ENCODE measurements around the gene TSPOAP1.
"Not testable (repeated sequence)": the region's sequence is repeated elsewhere in the genome, so short reads cannot be mapped to it uniquely, and the experiment has no call there.

The TSPOAP1 gene

DNA sequence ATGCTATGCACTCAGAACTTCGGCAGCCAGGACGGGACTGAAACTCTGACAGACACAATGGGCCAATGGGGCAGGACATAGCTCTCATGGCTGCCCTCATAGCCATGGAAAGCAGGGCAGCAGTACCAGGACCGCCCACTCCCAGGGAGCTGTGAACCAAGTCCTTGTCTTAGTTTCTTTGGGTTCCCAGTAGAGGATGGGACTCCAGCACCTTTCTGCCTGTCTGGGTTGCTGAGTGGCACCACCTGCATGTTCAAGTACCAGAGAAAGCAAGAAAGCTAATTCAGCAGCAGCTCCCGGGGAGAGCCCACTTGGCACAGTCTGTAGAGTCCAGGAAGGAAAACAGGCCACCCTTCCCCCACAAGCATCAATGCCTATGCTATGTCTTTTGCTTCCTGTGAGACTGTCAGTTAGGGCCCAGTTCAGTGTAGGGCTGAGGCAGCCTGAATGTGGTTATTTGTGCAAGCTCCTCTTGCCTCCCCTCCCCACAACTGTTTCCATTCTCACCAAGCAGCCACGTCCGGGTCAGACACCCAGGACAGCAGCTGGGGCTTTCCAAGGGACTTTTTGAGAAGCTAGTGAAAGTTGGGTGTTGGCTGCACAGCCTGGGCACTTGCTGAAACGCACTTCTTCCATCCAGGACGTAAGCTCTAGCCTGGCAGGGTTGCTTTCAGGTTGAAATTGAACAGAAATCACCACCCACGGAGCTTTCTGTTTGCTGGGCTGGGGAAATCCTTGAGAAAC lies 15.6 kb upstream of the TSPOAP1 start:
- no peaks in the 10 kb centered on the region for H3K27me3 ChIP-seq (ENCODE audit: insufficient read depth, poor library complexity, severe bottlenecking)
- no peaks in the 10 kb centered on the region for H3K9me3 ChIP-seq (ENCODE audit: severe bottlenecking)
- DNase-seq (ENCODE audit: low spot score) = no peak
- H3K4me3 ChIP-seq (ENCODE audit: severe bottlenecking) = no peak overlapping the region
- TF ChIP-seq CTCF (IDR thresholded peaks at IDR 0.05; ENCODE audit: poor library complexity, severe bottlenecking) = no peak
- peaks cover 2% of the 10 kb centered on the region for H3K4me1 ChIP-seq (ENCODE audit: insufficient read depth, poor library complexity, severe bottlenecking)
- no peak overlapping the region for H3K27ac ChIP-seq (ENCODE audit: poor library complexity, severe bottlenecking)
- ATAC-seq (ENCODE audit: low read depth) = peak; percentile 36
- H3K36me3 ChIP-seq (ENCODE audit: low read depth) = peaks cover 47% of the 10 kb centered on the region

DNA sequence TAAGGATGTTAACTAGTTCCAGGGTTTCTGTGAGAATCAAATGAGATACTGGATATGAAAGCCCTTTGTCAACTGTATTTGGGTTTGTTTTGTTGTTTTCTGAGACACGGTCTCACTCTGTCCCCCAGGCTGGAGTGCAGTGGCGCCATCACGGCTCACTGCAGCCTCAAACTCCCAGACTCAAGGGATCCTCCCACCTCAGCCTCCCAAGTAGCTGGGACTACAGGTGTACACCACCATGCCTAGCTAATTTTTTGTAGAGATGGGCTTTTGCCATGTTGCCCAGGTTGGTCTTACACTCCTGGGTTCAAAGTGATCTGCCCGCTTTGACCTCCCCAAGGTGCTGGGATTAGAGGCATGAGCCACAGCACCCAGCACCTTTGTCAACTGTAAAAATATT lies 14.5 kb upstream of the TSPOAP1 start:
- Histone ChIP-seq H3K27me3 (ENCODE audit: insufficient read depth, poor library complexity, severe bottlenecking) (no peaks in the 10 kb centered on the region), H3K9me3 (ENCODE audit: severe bottlenecking) (no peaks in the 10 kb centered on the region), H3K36me3 (ENCODE audit: low read depth) (peaks cover 36% of the 10 kb centered on the region), H3K27ac (ENCODE audit: poor library complexity, severe bottlenecking) (no peak overlapping the region), H3K4me3 (ENCODE audit: severe bottlenecking) (no peak overlapping the region), H3K4me1 (ENCODE audit: insufficient read depth, poor library complexity, severe bottlenecking) (peaks cover 12% of the 10 kb centered on the region)
- ATAC-seq (ENCODE audit: low read depth) = no peak
- no peak for DNase-seq (ENCODE audit: low spot score)
- TF ChIP-seq CTCF (IDR thresholded peaks at IDR 0.05; ENCODE audit: poor library complexity, severe bottlenecking) = no peak

DNA sequence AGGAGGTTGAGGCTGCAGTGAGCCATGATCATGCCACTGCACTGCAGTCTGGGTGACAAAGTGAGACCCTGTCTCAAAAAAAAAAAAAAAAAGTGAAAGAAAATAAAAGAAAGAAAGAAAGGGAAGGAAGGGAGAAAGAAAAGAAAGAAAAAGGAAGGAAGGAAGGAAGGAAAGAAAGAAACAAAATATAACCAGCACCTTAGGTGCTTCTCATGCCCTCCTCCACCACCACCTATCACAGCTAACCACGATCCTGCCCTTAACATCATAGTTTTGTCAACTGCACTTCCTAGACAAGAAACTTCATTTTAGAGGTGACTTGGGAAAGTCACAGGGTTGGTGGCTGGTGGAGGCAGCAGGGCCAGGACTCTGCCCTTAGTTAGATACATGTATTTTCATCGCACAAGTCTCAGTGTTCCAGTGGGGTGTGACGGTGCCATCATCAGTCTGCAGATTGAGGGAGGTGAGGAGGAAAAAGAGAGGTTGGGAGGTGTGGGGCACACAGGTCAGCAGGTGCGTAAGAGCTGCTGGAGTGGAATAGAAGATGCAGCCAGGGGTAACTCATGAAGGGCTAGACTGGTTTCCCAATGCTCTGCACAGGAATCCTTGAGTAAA lies 13.4 kb upstream of the TSPOAP1 start:
- no peak for TF ChIP-seq CTCF (IDR thresholded peaks at IDR 0.05; ENCODE audit: poor library complexity, severe bottlenecking)
- H3K4me1 ChIP-seq (ENCODE audit: insufficient read depth, poor library complexity, severe bottlenecking) = peaks cover 12% of the 10 kb centered on the region
- no peak for DNase-seq (ENCODE audit: low spot score)
- no peak for ATAC-seq (ENCODE audit: low read depth)
- no peak overlapping the region for H3K4me3 ChIP-seq (ENCODE audit: severe bottlenecking)
- H3K27me3 ChIP-seq (ENCODE audit: insufficient read depth, poor library complexity, severe bottlenecking) = no peaks in the 10 kb centered on the region
- no peak overlapping the region for H3K27ac ChIP-seq (ENCODE audit: poor library complexity, severe bottlenecking)
- H3K36me3 ChIP-seq (ENCODE audit: low read depth) = peaks cover 24% of the 10 kb centered on the region
- H3K9me3 ChIP-seq (ENCODE audit: severe bottlenecking) = no peaks in the 10 kb centered on the region

- not testable (repeated sequence) for H3K27ac ChIP-seq (ENCODE audit: poor library complexity, severe bottlenecking); DNase-seq (ENCODE audit: low spot score)
These were observed 12.7 kb upstream of the TSPOAP1 start for GRCh38 chr17:58341136-58341860.

GRCh38 chr17:58340405-58340876 lies 11.8 kb upstream of the TSPOAP1 start:
- no peak overlapping the region for H3K4me3 ChIP-seq (ENCODE audit: severe bottlenecking)
- DNase-seq (ENCODE audit: low spot score) (no peak), ATAC-seq (ENCODE audit: low read depth) (no peak)
- H3K27ac ChIP-seq (ENCODE audit: poor library complexity, severe bottlenecking) = no peak overlapping the region
- peaks cover 11% of the 10 kb centered on the region for H3K36me3 ChIP-seq (ENCODE audit: low read depth)
- H3K9me3 ChIP-seq (ENCODE audit: severe bottlenecking) = no peaks in the 10 kb centered on the region
- peaks cover 12% of the 10 kb centered on the region for H3K4me1 ChIP-seq (ENCODE audit: insufficient read depth, poor library complexity, severe bottlenecking)
- no peaks in the 10 kb centered on the region for H3K27me3 ChIP-seq (ENCODE audit: insufficient read depth, poor library complexity, severe bottlenecking)
- no peak for TF ChIP-seq CTCF (IDR thresholded peaks at IDR 0.05; ENCODE audit: poor library complexity, severe bottlenecking)

More at GRCh38 chr17:58341136-58341860, 12.7 kb upstream of the TSPOAP1 start:
- not testable (repeated sequence) for ATAC-seq (ENCODE audit: low read depth); H3K9me3 ChIP-seq (ENCODE audit: severe bottlenecking); H3K4me3 ChIP-seq (ENCODE audit: severe bottlenecking); H3K27me3 ChIP-seq (ENCODE audit: insufficient read depth, poor library complexity, severe bottlenecking)
- Histone ChIP-seq H3K4me1 (ENCODE audit: insufficient read depth, poor library complexity, severe bottlenecking) (peaks cover 12% of the 10 kb centered on the region), H3K36me3 (ENCODE audit: low read depth) (peaks cover 19% of the 10 kb centered on the region)
